ENCODE measurements around the gene SLC22A4. TPM values are rescaled to one million over a fixed set of nuclear protein-coding genes. Genes with fewer than 3 reads are reported as not detected.

The SLC22A4 gene
- total and polyA plus RNA-seq, 2 of the 8 experiments (the other 6 are each of a cell fraction or from before 2014, with no cell fraction given): 0.45 to 0.60 TPM

GRCh38 chr5:132269635-132270334 lies 24.4 kb upstream of the SLC22A4 start (continued):
- TF ChIP-seq SUZ12 (IDR thresholded peaks at IDR 0.05; ENCODE audit: low read length): no peak
- TF ChIP-seq, protein P1, sequence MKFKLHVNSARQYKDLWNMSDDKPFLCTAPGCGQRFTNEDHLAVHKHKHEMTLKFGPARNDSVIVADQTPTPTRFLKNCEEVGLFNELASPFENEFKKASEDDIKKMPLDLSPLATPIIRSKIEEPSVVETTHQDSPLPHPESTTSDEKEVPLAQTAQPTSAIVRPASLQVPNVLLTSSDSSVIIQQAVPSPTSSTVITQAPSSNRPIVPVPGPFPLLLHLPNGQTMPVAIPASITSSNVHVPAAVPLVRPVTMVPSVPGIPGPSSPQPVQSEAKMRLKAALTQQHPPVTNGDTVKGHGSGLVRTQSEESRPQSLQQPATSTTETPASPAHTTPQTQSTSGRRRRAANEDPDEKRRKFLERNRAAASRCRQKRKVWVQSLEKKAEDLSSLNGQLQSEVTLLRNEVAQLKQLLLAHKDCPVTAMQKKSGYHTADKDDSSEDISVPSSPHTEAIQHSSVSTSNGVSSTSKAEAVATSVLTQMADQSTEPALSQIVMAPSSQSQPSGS (IDR thresholded peaks at IDR 0.05; ENCODE audit: low read length): no peak
- TF ChIP-seq YY1 (IDR thresholded peaks at IDR 0.05; ENCODE audit: low read depth, low read length): no peak
- no peak for TF ChIP-seq TAF1 (IDR thresholded peaks at IDR 0.05; ENCODE audit: low read depth, low read length)
- TF ChIP-seq RFX5 (IDR thresholded peaks at IDR 0.05; ENCODE audit: borderline replicate concordance, low read depth, low read length): no peak

All from H1 (cell line).